C4-2B (cell line): ENCODE results near the gene MRC2.

Experiments used
- H3K27ac ChIP-seq: fragments of 450-650 bp; 2 replicates; pipeline ENCODE4 v1.5.1; 2017
- ZFX ChIP-seq: fragments of 450-650 bp; IDR thresholded peaks from 2 replicates; pipeline ENCODE4 v1.6.1; 2017
- TF ChIP-seq, protein P1 (sequence below): fragments of 450-650 bp; conservative IDR thresholded peaks from 2 replicates; pipeline ENCODE4 v1.5.1; 2017; ENCODE audit warnings: mild to moderate bottlenecking

The MRC2 gene

GRCh38 chr17:62615503-62615902, 12.0 kb upstream of the MRC2 start:
- no peak overlapping the region for H3K27ac ChIP-seq
- TF ChIP-seq, protein P1, sequence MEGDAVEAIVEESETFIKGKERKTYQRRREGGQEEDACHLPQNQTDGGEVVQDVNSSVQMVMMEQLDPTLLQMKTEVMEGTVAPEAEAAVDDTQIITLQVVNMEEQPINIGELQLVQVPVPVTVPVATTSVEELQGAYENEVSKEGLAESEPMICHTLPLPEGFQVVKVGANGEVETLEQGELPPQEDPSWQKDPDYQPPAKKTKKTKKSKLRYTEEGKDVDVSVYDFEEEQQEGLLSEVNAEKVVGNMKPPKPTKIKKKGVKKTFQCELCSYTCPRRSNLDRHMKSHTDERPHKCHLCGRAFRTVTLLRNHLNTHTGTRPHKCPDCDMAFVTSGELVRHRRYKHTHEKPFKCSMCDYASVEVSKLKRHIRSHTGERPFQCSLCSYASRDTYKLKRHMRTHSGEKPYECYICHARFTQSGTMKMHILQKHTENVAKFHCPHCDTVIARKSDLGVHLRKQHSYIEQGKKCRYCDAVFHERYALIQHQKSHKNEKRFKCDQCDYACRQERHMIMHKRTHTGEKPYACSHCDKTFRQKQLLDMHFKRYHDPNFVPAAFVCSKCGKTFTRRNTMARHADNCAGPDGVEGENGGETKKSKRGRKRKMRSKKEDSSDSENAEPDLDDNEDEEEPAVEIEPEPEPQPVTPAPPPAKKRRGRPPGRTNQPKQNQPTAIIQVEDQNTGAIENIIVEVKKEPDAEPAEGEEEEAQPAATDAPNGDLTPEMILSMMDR = no peak
- no peak for TF ChIP-seq ZFX

DNA sequence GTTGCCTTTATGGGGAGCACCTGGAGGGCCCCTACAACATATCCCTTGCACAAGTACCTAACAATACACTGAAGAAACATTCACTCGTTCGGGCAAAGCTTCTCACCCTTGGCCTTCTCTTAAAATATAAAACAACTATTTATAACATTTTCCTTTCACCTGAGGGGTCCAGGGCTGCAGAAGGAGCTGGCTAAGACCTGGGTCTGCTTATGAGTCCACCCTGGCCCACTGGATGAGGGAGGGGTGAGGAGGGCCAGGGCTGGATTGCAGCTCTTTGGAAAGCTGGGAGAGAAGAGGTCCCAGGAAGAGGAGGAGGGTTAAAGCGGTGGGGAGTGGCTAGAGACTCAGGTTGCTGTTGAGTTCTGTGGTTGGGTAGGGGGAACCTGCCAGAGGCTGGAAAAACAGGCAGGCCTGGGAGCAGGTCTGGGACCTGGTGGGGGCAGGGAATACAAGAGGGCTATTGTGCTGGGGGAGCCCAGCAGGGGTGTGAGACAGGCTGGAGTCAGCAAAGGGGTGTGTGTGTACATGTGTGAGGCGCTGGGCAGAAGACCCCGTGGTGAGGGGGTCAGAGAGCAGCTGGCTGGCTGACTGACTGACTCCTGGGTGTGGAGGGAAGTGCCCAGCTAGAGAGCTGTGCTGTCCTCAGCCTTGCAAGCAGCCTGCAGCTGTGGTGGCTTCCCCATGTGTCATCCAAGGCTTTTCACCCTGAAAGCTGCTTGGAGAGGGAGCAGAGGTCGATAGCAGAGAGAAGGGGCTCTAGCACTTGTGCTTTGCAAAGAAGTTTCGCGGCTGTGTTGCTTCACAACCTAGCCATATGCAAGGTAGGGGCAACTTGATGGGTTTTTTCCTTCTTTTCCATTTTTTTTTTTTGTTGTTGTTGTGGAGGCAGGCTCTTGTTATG, 10.2 kb upstream of the MRC2 start:
- TF ChIP-seq, protein P1 = no peak
- no peak for TF ChIP-seq ZFX
- no peak overlapping the region for H3K27ac ChIP-seq

DNA sequence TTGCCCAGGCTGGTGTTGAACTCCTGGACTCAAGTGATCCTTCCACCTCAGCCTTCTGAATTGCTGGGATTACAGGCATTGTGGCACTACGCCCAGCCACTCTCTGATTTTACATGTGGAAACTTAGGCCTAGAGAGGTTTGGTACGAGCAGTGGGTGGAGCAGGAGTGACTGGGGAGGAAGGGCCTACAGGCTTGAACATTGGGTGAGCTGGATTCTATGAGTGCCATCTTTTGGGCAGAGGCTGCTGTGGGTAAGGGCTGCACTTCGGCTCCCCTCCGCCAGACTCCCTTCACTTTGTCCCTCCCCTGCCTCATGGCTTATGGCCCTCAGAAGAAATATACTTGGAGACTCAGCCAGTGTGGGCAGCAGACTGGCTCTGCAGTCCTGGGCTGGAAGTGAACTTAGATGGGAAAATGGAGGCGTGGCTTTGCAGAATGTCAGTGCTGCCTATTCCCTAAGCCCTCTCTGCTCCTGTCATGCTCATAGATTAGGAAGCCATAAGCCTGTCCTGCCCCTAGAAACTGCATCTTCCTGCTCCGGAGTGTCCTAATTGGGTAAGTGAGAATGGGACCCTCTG, 9.5 kb upstream of the MRC2 start:
- TF ChIP-seq, protein P1 = no peak
- no peak for TF ChIP-seq ZFX
- no peak overlapping the region for H3K27ac ChIP-seq

DNA sequence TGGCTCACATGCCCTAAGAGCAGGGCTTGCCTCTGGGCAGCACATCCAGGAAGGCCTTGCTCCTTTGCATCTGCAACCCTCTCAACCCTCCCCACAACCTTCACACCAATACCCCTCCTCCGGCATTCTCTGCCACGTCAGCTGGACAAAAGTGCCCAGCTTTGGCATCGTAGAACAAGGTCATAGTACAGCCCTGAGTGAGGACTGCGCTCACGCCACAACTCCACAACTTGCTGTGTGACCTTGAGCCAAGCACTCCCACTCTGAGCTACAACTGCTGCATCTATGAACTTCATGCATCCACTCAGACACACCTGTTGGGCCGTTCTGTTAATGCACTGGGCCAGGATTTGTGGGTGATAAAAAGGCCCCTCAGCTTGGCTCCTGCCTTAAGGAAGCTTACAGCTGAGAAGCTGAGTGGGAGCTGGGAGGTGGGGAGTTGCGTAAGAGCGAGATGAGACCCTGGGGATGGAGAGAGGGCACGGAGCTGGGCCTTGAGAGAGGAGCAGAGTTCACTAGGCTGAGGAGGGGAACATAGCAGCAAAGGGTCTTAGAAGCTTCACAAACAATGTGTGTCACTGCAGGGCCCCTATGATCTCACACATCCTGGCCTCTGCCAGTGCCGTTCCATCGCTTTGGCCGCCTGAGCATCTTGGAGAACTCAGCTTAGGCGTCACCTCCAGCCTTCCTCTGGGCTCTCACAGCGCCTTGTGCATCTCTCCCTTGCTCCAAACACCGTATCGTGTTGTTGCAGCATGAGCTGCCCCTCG, 8.6 kb upstream of the MRC2 start:
- no peak overlapping the region for H3K27ac ChIP-seq
- no peak for TF ChIP-seq ZFX
- TF ChIP-seq, protein P1 = no peak

DNA sequence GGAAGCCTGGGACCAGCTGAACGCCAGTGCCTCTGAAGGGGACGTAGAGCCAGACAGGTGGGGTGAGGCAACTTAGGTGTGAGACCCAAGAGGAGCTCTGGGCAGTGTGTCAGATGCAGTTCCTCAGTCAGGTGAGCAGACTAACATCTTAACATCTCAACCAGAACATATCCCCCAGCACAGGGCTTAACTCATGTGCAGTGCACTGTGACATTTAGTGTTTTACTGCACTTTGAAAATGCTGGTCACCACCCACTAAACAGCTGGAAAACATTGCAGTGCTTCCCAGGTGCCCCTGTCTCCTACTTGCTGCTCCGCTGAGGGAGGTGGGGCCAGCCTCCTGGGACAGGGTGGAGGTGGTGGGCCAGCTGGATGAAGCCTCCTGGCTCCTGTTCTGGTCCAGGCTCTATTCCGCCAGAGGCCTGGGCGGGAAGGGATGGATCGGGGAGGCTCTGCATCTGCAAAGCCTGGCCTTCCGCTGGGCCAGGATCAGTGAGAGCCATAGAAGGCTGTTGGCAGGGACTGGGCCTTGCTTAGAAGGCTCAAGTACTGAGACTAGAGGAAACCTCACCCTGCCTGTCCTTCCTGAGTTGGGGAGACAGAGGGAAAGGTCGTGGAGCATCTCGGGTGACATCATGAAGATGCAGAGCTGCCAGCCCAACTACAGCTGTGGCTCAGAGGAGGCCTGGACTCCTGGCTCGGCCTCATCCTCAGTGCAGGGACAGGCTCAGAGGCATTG, 7.9 kb upstream of the MRC2 start:
- H3K27ac ChIP-seq = no peak overlapping the region
- TF ChIP-seq, protein P1 = no peak
- no peak for TF ChIP-seq ZFX

GRCh38 chr17:62621223-62621622, 6.2 kb upstream of the MRC2 start:
- TF ChIP-seq, protein P1 = no peak
- no peak for TF ChIP-seq ZFX

More at GRCh38 chr17:62621223-62621622, 6.2 kb upstream of the MRC2 start:
- no peak overlapping the region for H3K27ac ChIP-seq
